CD4-positive, alpha-beta T cell treated with Interleukin-17A for 4 hours (primary cell): ENCODE data around the gene SAMD15.
"Not testable (repeated sequence)": the region's sequence is repeated elsewhere in the genome, so short reads cannot be mapped to it uniquely, and the experiment has no call there.

Experiments
- DNase-seq: peaks from one replicate; pipeline ENCODE4 v3.0.0-alpha.2; 2020; ENCODE audit warnings: mixed read lengths

Gene SAMD15

DNA sequence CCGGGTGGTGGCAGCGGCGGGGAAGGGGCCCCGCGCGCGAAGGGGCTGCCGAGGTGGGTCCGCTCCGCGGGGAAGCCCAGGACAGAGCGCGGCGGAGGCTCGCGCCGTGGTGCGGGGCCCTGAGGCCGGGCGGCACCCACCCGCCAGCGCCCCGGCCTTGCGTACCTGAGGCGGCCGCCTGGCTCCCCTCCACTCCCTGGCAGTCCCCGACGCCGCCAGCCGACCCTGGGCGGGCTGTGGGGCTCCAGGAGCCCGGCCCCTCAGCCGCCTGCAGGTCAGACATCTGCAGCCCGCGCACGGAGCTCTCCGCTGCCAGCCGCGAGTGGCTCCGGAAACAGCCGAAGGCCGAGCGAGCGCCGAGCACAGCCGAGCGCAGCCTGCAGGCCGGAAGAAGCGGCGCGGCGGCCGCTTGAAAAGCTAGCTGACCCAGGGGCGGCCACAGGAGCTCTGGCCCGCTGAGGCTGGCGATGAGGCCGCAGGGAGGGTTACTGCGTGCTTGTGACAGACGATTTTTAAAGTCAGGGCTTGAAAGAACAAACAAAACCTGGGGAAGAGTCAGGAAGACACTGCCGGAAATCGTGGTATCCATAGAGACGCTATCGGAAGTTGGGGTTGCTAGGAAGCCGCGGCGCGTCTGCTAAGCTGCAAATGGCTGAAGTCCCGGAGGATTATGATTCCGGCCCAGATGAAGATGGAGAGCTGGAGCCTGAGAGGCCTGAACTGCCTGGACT lies at the start of gene SAMD15, which contains the start of gene TMED8:
Gene SAMD15, plus strand, starts transcription at position 609 of the 731 bp plus-strand sequence. Its CDS starts 40 bp downstream, at position 649.
Gene TMED8, minus strand, starts transcription at position 324 of the 731 bp plus-strand sequence. Its CDS starts 41 bp downstream, at position 283.
- peak; percentile 84 for DNase-seq

- DNase-seq, result no peak
These were observed 47.3 kb upstream of the SAMD15 start for GRCh38 chr14:77329872-77330271.

DNA sequence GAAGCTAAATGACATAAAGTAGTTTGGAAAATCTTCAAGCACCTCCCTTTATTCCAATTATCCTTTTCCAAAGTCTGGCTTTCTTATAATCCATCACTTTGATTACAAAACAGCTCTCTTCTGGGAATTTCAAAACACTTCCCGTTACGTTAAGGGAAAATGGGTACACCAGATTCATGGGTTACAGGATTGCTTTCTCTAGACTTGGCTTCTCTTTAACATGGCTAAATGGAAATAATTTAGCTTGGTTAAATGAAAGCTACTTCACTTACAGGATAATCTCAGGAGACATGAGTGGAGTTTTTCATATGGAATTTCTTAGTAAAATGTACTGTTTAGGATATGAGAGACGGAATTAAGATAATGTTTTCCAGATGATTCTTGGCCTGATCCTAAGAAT lies 41.6 kb upstream of the SAMD15 start:
- DNase-seq, result no peak

DNA sequence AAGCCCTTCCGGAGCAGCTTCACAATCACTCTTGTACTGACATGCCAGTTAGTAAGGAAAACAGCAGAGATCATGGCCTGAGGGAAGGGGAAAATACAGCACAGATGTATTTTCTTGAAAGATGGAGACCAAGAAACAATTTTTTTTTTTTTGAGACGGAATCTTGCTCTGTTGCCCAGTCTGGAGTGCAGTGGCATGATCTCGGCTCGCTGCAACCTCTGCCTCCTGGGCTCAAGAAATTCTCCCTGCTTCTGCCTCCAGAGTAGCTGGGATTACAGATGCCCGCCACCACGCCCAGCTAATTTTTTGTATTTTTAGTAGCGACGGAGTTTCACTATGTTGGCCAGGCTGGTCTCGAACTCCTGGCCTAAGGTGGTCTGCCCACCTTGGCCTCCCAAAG lies 39.9 kb upstream of the SAMD15 start:
- DNase-seq, result not testable (repeated sequence)

- no peak for DNase-seq
These were observed 39.3 kb upstream of the SAMD15 start for GRCh38 chr14:77337880-77338279.

- no peak for DNase-seq
These were observed 38.9 kb upstream of the SAMD15 start for GRCh38 chr14:77338302-77338701.

DNA sequence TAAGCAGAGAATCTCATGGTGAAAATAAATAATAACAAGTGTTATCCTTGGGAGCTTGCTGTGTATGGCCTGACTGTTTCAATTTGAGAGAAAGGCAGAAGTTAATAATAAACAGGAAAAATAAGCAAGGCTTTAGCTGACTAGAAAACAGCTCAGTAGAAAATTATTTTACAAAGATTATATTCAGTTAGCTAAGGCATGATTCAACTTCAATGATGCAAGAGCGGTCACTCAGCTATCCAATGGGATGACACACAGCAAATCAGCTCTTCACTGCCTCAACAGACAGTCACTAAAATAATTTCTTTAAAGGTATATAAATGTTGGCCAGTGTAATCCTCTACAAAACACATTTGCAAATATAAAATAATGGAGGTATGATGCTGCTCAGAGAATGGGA lies 37.8 kb upstream of the SAMD15 start:
- no peak for DNase-seq

- no peak for DNase-seq
These were observed 36.8 kb upstream of the SAMD15 start for GRCh38 chr14:77340389-77340788.

DNA sequence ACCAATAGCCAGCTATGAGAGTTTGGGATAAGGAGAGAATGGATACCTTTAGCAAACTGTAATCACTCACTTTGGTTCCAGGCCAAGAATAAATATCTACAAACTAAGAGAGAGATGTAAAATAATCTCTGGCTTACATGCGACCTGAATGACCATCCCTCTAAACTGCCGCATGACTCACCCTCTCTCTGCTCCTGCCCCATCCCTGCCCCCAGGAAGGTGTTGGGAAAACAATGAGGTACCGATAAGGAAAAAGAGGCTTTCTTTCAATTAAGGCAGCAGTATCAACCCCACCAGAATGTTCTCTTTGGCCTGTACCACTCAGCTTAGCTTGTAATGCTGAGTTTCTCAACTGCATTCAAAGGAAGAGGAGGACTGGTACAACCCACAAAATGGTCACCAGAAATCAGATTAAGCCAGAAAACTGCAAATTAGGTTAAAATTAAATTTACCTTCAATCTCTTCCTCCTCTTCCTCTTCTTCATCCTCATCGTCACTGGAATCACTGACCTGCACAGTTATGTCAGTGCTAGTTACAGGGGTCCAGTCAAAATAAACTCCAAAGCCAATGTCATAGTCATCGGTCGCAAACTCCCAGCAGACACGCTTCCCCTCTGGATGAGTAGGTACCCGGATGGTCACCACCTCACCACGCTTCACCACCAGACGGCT lies 34.3 kb upstream of the SAMD15 start:
- no peak for DNase-seq

DNA sequence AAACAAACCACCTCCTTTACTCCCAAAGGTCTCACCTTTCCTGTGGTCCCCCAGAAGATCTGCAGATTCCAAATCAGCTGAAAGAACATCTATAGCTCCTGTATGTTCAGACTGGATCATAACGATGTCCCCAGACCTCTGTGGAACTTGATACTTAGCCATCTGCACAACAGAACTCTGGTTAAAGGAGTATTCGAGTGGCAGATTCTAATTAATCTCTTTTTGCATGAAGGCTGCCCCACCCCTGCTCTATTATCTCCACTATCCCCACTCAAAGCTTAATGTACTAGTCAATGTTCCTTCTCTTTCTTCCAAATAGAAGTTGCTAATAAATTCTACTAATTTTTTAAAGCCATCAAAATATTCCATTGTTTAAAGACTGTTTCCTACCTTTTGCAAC lies 33.5 kb upstream of the SAMD15 start:
- no peak for DNase-seq

DNA sequence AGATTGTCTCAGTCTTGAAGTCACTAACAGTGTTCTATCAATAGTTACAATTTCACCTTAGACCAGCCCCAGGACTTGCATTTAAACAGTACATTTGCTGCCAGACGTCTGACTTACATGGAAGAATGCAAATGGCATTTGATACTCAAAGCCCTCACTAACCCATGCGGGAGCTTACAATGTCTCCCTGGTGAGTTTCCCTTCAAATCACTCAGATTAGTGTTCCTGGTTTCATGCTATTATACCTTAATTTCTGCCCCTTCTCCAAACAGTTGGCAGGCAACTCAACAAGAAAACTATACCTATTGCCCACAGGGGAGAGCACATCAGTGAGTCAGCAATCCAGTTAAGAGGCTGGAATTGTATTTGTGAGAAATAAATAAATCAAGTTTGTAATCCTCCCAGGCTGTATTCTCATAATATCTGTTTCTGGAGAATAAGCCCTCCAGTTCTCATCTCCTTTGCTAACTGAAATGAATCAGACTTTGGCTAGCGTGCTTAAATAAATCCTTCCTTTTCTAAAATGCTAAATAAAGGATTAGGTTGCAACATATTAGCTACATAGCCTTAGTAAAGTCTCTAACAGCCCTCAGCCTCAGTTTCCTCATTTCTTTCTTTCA lies 32.7 kb upstream of the SAMD15 start:
- DNase-seq, result no peak

DNA sequence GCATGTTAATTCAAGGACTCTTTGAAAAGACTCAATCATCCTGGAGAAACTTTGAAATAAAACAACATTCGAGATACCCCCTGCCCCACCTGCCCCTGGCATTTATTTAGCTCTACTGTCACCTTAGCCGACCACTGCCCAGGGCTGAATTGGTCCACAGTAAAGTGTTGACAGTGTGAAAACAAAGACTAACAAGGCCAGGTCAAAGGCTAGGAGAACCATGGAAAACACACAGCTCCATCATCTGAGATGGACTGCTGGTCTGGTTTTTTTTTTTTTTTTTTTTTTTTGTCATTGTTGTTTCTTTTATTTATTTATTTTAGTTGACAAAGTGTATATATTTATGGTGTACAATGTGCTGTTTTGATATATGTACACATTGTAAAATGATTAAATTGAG lies 30.7 kb upstream of the SAMD15 start:
- no peak for DNase-seq

DNA sequence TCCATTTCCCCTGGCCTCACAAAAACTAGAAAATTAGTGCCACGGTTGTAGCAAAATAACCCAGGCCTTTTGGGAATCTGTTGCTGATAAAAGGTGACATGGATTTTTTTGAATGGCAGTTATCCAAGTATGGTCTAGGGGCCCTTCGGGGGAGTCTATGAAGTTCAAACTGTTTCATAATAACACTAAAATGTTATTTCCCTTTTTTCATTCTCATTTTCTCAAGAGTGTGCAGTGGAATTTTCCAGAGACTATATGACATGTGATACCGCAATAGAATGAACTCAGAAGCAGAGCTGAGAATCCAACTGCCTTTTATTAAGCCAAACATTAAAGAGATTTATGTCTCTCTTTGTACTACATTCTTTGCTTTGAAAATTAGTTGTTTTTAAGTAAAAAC lies 29.4 kb upstream of the SAMD15 start:
- no peak for DNase-seq

GRCh38 chr14:77353469-77354141 lies 23.6 kb upstream of the SAMD15 start:
- no peak for DNase-seq

DNA sequence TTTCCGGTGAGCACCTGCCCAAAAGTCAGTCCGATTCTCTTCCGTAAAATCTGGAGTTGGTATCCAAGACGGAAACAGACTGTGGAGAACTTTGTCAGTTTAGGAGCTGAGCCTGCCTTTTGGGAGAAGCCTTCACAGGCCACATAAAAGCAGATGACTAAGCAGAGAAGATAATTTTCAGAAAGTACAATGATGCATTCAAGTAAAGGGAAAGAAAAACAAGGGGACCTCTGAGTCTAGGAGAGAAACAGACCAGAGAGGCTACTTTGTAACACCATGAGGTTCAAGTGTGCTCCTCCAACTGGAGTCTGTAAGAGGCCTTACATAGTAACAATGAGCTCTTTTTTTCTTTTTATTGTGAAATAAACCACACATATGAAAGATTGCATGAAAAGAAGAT lies 21.4 kb upstream of the SAMD15 start:
- no peak for DNase-seq

DNA sequence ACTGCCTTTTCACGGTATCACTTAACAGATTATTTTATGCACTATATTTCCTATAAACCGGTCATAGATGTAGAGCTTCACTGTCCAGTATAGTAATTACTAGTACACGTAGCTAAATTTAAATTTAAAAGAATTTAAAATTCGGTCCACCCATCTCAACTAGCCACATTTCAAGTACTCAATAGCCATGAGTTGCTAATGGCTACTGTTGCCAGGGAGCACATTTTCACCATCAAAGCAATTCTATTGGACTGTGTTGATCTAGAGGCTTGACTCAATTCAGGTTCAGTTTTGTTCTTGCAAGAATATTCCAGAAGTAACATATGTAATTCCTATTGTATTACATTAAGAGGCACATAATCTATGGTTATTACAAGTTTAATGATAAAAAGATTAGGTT lies 20.3 kb upstream of the SAMD15 start:
- no peak for DNase-seq

GRCh38 chr14:77359626-77360025 lies 17.6 kb upstream of the SAMD15 start:
- DNase-seq, result no peak

DNA sequence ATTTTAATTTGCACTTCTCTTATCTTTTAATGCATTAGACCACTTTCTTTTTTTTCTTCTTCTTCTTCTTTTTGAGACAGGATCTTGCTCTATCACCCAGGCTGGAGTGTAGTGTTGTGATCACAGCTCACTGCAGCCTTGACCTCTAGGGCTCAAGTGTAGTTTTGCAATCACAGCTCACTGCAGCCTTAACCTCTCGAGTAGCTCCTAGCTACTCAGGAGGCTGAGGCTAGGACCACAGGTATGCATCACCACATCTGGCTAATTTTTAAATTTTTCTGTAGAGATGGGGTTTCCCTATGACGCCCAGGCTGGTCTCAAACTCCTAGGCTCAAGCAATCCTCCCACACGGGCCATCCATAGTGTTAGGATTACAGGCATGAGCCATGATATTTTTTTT lies 13.0 kb upstream of the SAMD15 start:
- DNase-seq, result no peak

- peak; percentile 22 for DNase-seq
These were observed 7.9 kb upstream of the SAMD15 start for GRCh38 chr14:77369285-77369684.

DNA sequence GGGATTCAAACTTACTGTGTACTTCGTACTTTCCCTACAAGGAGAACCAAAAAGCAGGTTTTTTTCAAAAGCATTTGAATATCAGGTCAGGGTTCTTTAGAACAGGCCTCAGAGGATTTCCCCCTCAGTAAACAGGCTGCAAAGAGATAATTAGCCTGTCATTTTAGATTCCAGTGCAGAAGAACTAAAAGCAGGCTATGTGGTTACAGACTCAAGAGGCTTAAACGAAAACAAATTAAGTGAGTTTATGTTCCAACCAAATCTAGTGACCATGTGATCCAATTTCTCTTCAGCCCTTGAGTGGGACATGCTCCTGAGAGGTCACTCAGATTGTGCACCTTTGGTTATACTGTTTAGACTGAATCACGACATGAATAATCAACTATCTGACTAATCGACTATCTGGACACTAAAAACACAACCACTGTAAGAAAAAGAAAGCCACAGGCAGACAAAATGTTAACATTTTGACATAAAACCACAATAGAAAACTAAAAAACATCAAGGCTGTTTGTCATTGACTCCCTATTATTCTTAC lies 4.8 kb upstream of the SAMD15 start:
- no peak for DNase-seq

GRCh38 chr14:77375164-77375950 lies 1.8 kb upstream of the SAMD15 start:
- no peak for DNase-seq
